Measurements from ENCODE around the gene ZBTB7B.

ZBTB7B gene

GRCh38 chr1:155026154-155026553, 23.6 kb downstream of the ZBTB7B start:
- Histone ChIP-seq H3K4ac (ENCODE audit: low read length) (no peak overlapping the region), H2BK5ac (ENCODE audit: low read length) (no peak overlapping the region), H3K4me1 (ENCODE audit: control insufficient read depth in 2 of 2, insufficient read depth in 1 of 2, low read depth in 1 of 2, low read length in 2 of 2) (no peaks in the 10 kb centered on the region), H3K27ac (replicated peaks; ENCODE audit: low read length) (no peak overlapping the region), H2BK15ac (ENCODE audit: low read length) (no peak overlapping the region), H4K8ac (ENCODE audit: low read depth, low read length) (no peak overlapping the region), H3K18ac (ENCODE audit: low read length) (no peak overlapping the region), H3K9ac (ENCODE audit: low read depth, low read length, poor library complexity) (peak overlapping the region; percentile 78), H3K9me3 (replicated peaks in 1 of 2; ENCODE audit: control insufficient read depth in 2 of 2, insufficient read depth in 1 of 2, low read depth in 1 of 2, low read length in 2 of 2) (no peaks in the 10 kb centered on the region), H3K4me2 (ENCODE audit: insufficient read depth, low read length, poor library complexity, severe bottlenecking) (no peak overlapping the region), H3K79me1 (ENCODE audit: low read depth, low read length) (no peaks in the 10 kb centered on the region), H3K14ac (ENCODE audit: low read length) (no peak overlapping the region), H4K91ac (ENCODE audit: low read depth, low read length, poor library complexity) (peak overlapping the region; percentile 9), H2AFZ (ENCODE audit: low read length) (no peak overlapping the region), H2BK12ac (ENCODE audit: low read length) (peak overlapping the region; percentile 82), H3K27me3 (ENCODE audit: control insufficient read depth in 3 of 3, insufficient read depth in 3 of 3, low read depth in 1 of 3, low read length in 3 of 3) (no peaks in the 10 kb centered on the region), H3K4me3 (ENCODE audit: low read length in 2 of 2) (no peak overlapping the region), H3K36me3 (replicated peaks in 1 of 2; ENCODE audit: control insufficient read depth in 2 of 2, insufficient read depth in 2 of 2, low read length in 2 of 2) (no peaks in the 10 kb centered on the region), H2AK5ac (ENCODE audit: low read depth, low read length) (peak overlapping the region; percentile 79), H3K23ac (ENCODE audit: low read depth, low read length, poor library complexity) (no peak overlapping the region), H2BK120ac (ENCODE audit: low read depth, low read length) (no peak overlapping the region)
- DNase-seq (ENCODE audit: low spot score), result no peak
- WGBS, 2 donors (ENCODE audit: extremely low coverage in 2 of 2, insufficient read length in 2 of 2, insufficient replicate concordance in 1 of 2), result no CpG with 5 or more reads among the region's 9 CpGs

GRCh38 chr1:155026588-155026987, 24.0 kb downstream of the ZBTB7B start:
- no peak overlapping the region for H3K23ac ChIP-seq (ENCODE audit: low read depth, low read length, poor library complexity)
- H3K4me3 ChIP-seq (ENCODE audit: low read length in 2 of 2), result peak overlapping the region in 1 of 2 donors; percentile 40
- no peaks in the 10 kb centered on the region for H3K79me1 ChIP-seq (ENCODE audit: low read depth, low read length)
- H2BK15ac ChIP-seq (ENCODE audit: low read length), result no peak overlapping the region
- no peak overlapping the region for H3K4me2 ChIP-seq (ENCODE audit: insufficient read depth, low read length, poor library complexity, severe bottlenecking)
- no peak overlapping the region for H3K4ac ChIP-seq (ENCODE audit: low read length)
- H4K91ac ChIP-seq (ENCODE audit: low read depth, low read length, poor library complexity), result no peak overlapping the region
- no peak overlapping the region for H3K27ac ChIP-seq (replicated peaks; ENCODE audit: low read length)
- peak overlapping the region; percentile 79 for H2AK5ac ChIP-seq (ENCODE audit: low read depth, low read length)
- no peak overlapping the region for H3K14ac ChIP-seq (ENCODE audit: low read length)
- no CpG with 5 or more reads among the region's 6 CpGs for WGBS, 2 donors (ENCODE audit: extremely low coverage in 2 of 2, insufficient read length in 2 of 2, insufficient replicate concordance in 1 of 2)
- H3K36me3 ChIP-seq (replicated peaks in 1 of 2; ENCODE audit: control insufficient read depth in 2 of 2, insufficient read depth in 2 of 2, low read length in 2 of 2), result no peaks in the 10 kb centered on the region
- no peak overlapping the region for H3K18ac ChIP-seq (ENCODE audit: low read length)
- H2AFZ ChIP-seq (ENCODE audit: low read length), result no peak overlapping the region
- H2BK5ac ChIP-seq (ENCODE audit: low read length), result no peak overlapping the region
- no peak overlapping the region for H4K8ac ChIP-seq (ENCODE audit: low read depth, low read length)
- peak overlapping the region; percentile 82 for H2BK12ac ChIP-seq (ENCODE audit: low read length)
- H3K9me3 ChIP-seq (replicated peaks in 1 of 2; ENCODE audit: control insufficient read depth in 2 of 2, insufficient read depth in 1 of 2, low read depth in 1 of 2, low read length in 2 of 2), result no peaks in the 10 kb centered on the region
- H3K4me1 ChIP-seq (ENCODE audit: control insufficient read depth in 2 of 2, insufficient read depth in 1 of 2, low read depth in 1 of 2, low read length in 2 of 2), result no peaks in the 10 kb centered on the region
- no peak for DNase-seq (ENCODE audit: low spot score)
- H3K9ac ChIP-seq (ENCODE audit: low read depth, low read length, poor library complexity), result peak overlapping the region; percentile 78
- H3K27me3 ChIP-seq (ENCODE audit: control insufficient read depth in 3 of 3, insufficient read depth in 3 of 3, low read depth in 1 of 3, low read length in 3 of 3), result no peaks in the 10 kb centered on the region
- no peak overlapping the region for H2BK120ac ChIP-seq (ENCODE audit: low read depth, low read length)

GRCh38 chr1:155029513-155030242, 27.1 kb downstream of the ZBTB7B start:
- Histone ChIP-seq H3K27ac (replicated peaks; ENCODE audit: low read length) (no peak overlapping the region), H2AFZ (ENCODE audit: low read length) (no peak overlapping the region), H2BK120ac (ENCODE audit: low read depth, low read length) (no peak overlapping the region), H3K79me1 (ENCODE audit: low read depth, low read length) (no peaks in the 10 kb centered on the region), H4K8ac (ENCODE audit: low read depth, low read length) (peak overlapping the region; percentile 43), H3K9ac (ENCODE audit: low read depth, low read length, poor library complexity) (peak overlapping the region; percentile 44), H2BK5ac (ENCODE audit: low read length) (no peak overlapping the region), H3K4me2 (ENCODE audit: insufficient read depth, low read length, poor library complexity, severe bottlenecking) (no peak overlapping the region), H3K27me3 (ENCODE audit: control insufficient read depth in 3 of 3, insufficient read depth in 3 of 3, low read depth in 1 of 3, low read length in 3 of 3) (no peaks in the 10 kb centered on the region), H2BK12ac (ENCODE audit: low read length) (peak overlapping the region; percentile 63), H3K18ac (ENCODE audit: low read length) (peak overlapping the region; percentile 76), H3K4me3 (ENCODE audit: low read length in 2 of 2) (no peak overlapping the region), H3K23ac (ENCODE audit: low read depth, low read length, poor library complexity) (peak overlapping the region; percentile 22), H3K4me1 (ENCODE audit: control insufficient read depth in 2 of 2, insufficient read depth in 1 of 2, low read depth in 1 of 2, low read length in 2 of 2) (no peaks in the 10 kb centered on the region), H3K14ac (ENCODE audit: low read length) (no peak overlapping the region), H3K9me3 (replicated peaks in 1 of 2; ENCODE audit: control insufficient read depth in 2 of 2, insufficient read depth in 1 of 2, low read depth in 1 of 2, low read length in 2 of 2) (no peaks in the 10 kb centered on the region), H2BK15ac (ENCODE audit: low read length) (peak overlapping the region; percentile 19), H3K36me3 (replicated peaks in 1 of 2; ENCODE audit: control insufficient read depth in 2 of 2, insufficient read depth in 2 of 2, low read length in 2 of 2) (no peaks in the 10 kb centered on the region), H3K4ac (ENCODE audit: low read length) (no peak overlapping the region), H2AK5ac (ENCODE audit: low read depth, low read length) (peak overlapping the region; percentile 13), H4K91ac (ENCODE audit: low read depth, low read length, poor library complexity) (no peak overlapping the region)
- DNase-seq (ENCODE audit: low spot score), result no peak
- no CpG with 5 or more reads among the region's 16 CpGs for WGBS, 2 donors (ENCODE audit: extremely low coverage in 2 of 2, insufficient read length in 2 of 2, insufficient replicate concordance in 1 of 2)

- no peak overlapping the region for H3K18ac ChIP-seq (ENCODE audit: low read length)
Observed at GRCh38 chr1:155030243-155030795, 27.7 kb downstream of the ZBTB7B start.

More at GRCh38 chr1:155030243-155030795, 27.7 kb downstream of the ZBTB7B start:
- no peak for DNase-seq (ENCODE audit: low spot score)
- H3K14ac ChIP-seq (ENCODE audit: low read length), result no peak overlapping the region
- no peak overlapping the region for H3K9ac ChIP-seq (ENCODE audit: low read depth, low read length, poor library complexity)
- H2BK120ac ChIP-seq (ENCODE audit: low read depth, low read length), result no peak overlapping the region
- peak overlapping the region; percentile 22 for H3K23ac ChIP-seq (ENCODE audit: low read depth, low read length, poor library complexity)
- H2BK5ac ChIP-seq (ENCODE audit: low read length), result no peak overlapping the region
- no peaks in the 10 kb centered on the region for H3K36me3 ChIP-seq (replicated peaks in 1 of 2; ENCODE audit: control insufficient read depth in 2 of 2, insufficient read depth in 2 of 2, low read length in 2 of 2)
- H2AK5ac ChIP-seq (ENCODE audit: low read depth, low read length), result no peak overlapping the region
- H4K8ac ChIP-seq (ENCODE audit: low read depth, low read length), result peak overlapping the region; percentile 43
- no CpG with 5 or more reads among the region's 15 CpGs for WGBS, 2 donors (ENCODE audit: extremely low coverage in 2 of 2, insufficient read length in 2 of 2, insufficient replicate concordance in 1 of 2)
- H3K9me3 ChIP-seq (replicated peaks in 1 of 2; ENCODE audit: control insufficient read depth in 2 of 2, insufficient read depth in 1 of 2, low read depth in 1 of 2, low read length in 2 of 2), result no peaks in the 10 kb centered on the region
- H3K27me3 ChIP-seq (ENCODE audit: control insufficient read depth in 3 of 3, insufficient read depth in 3 of 3, low read depth in 1 of 3, low read length in 3 of 3), result no peaks in the 10 kb centered on the region
- H3K4me1 ChIP-seq (ENCODE audit: control insufficient read depth in 2 of 2, insufficient read depth in 1 of 2, low read depth in 1 of 2, low read length in 2 of 2), result no peaks in the 10 kb centered on the region
- no peak overlapping the region for H3K4me2 ChIP-seq (ENCODE audit: insufficient read depth, low read length, poor library complexity, severe bottlenecking)
- H3K4me3 ChIP-seq (ENCODE audit: low read length in 2 of 2), result no peak overlapping the region
- no peak overlapping the region for H3K4ac ChIP-seq (ENCODE audit: low read length)
- peak overlapping the region; percentile 63 for H2BK12ac ChIP-seq (ENCODE audit: low read length)
- no peak overlapping the region for H3K27ac ChIP-seq (replicated peaks; ENCODE audit: low read length)
- no peak overlapping the region for H4K91ac ChIP-seq (ENCODE audit: low read depth, low read length, poor library complexity)
- H3K79me1 ChIP-seq (ENCODE audit: low read depth, low read length), result no peaks in the 10 kb centered on the region
- H2BK15ac ChIP-seq (ENCODE audit: low read length), result peak overlapping the region; percentile 89
- H2AFZ ChIP-seq (ENCODE audit: low read length), result no peak overlapping the region

Data from neuronal stem cell (in vitro differentiated cells).